ENCODE data around the gene DKK3. TPM values are rescaled to one million over a fixed set of nuclear protein-coding genes. Genes with fewer than 3 reads are reported as not detected.
A peak's percentile ranks its signal among the peaks of the same experiment; 100 is the strongest.

The DKK3 gene
- total RNA-seq, 1 experiment from 2014 or later = 273 TPM

GRCh38 chr11:11983427-11983826 lies 25.0 kb downstream of the DKK3 start:
- no peak for DNase-seq (ENCODE audit: low read depth)

GRCh38 chr11:11982975-11983374 lies 25.5 kb downstream of the DKK3 start:
- DNase-seq (ENCODE audit: low read depth) = peak; percentile 81

- no peak for DNase-seq (ENCODE audit: low read depth)
These were observed 26.0 kb downstream of the DKK3 start for GRCh38 chr11:11982461-11982860.

GRCh38 chr11:11981840-11982239 lies 26.6 kb downstream of the DKK3 start:
- DNase-seq (ENCODE audit: low read depth) = no peak

GRCh38 chr11:11981364-11981763 lies 27.1 kb downstream of the DKK3 start:
- DNase-seq (ENCODE audit: low read depth) = no peak

- DNase-seq (ENCODE audit: low read depth) = no peak
These were observed 27.6 kb downstream of the DKK3 start for GRCh38 chr11:11980841-11981308.

- no peak for DNase-seq (ENCODE audit: low read depth)
These were observed 28.2 kb downstream of the DKK3 start for GRCh38 chr11:11980200-11980599.

GRCh38 chr11:11979488-11980117 lies 28.8 kb downstream of the DKK3 start:
- DNase-seq (ENCODE audit: low read depth) = peak; percentile 79

GRCh38 chr11:11978792-11979487 lies 29.5 kb downstream of the DKK3 start:
- DNase-seq (ENCODE audit: low read depth) = peak; percentile 98

- DNase-seq (ENCODE audit: low read depth) = no peak
These were observed 30.3 kb downstream of the DKK3 start for GRCh38 chr11:11978098-11978637.

GRCh38 chr11:11977206-11977938 lies 31.1 kb downstream of the DKK3 start:
- peak; percentile 96 for DNase-seq (ENCODE audit: low read depth)

GRCh38 chr11:11976481-11977127 lies 31.8 kb downstream of the DKK3 start:
- DNase-seq (ENCODE audit: low read depth) = no peak

GRCh38 chr11:11975201-11976092 lies 33.0 kb downstream of the DKK3 start:
- DNase-seq (ENCODE audit: low read depth) = peak; percentile 70

- DNase-seq (ENCODE audit: low read depth) = no peak
These were observed 34.6 kb downstream of the DKK3 start for GRCh38 chr11:11973866-11974265.

- DNase-seq (ENCODE audit: low read depth) = peak; percentile 58
These were observed 35.0 kb downstream of the DKK3 start for GRCh38 chr11:11973361-11973800.

GRCh38 chr11:11972730-11973341 lies 35.6 kb downstream of the DKK3 start:
- no peak for DNase-seq (ENCODE audit: low read depth)

GRCh38 chr11:11971906-11972547 lies 36.4 kb downstream of the DKK3 start:
- DNase-seq (ENCODE audit: low read depth) = no peak

GRCh38 chr11:11970556-11970955 lies 37.9 kb downstream of the DKK3 start:
- DNase-seq (ENCODE audit: low read depth) = no peak

GRCh38 chr11:11969380-11970215 lies 38.8 kb downstream of the DKK3 start:
- DNase-seq (ENCODE audit: low read depth) = no peak
